ENCODE data around the gene MSRB1.

Gene MSRB1

DNA sequence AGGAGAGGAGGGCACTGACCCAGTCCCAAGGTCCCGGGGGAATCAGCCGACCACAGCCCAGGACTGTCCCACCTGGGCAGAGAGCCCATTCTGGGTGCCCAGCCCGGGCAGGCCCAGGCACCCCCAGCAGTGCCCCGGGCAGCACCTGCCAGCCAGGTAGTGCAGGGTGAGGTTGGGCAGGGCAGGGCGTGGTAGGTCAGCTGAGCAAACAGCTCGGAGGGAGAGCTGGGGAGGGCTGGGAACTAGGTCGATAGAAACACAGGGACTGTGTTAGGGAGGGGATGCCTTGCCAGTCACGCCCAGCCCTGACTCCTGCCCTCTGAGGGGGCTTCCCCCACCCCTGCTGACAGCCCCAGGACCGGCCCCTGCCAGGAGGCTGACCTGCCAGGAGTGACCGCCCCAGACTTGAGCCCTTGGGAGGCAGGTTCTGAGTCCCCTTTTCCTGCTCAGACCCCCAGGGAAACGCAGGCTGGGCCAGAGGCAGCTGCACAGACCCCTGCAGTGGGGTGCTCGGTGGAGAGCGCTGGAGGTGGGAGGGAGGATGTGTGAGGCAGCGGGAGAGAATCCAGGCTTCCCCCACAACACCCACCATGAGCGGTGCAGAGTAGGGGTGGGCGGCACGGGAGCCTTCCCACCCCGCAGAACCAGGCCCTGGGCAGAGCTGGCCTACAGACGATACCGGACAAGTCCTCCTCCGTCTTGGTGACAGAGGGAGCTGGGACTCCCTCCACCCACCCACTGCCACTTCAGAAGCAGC is 29.5 kb downstream of the MSRB1 start:
- Mint-ChIP-seq H3K4me3 (no peak overlapping the region), H3K4me1 (ENCODE audit: low read depth) (no peaks in the 10 kb centered on the region), H3K9me3 (no peaks in the 10 kb centered on the region), H3K27ac (no peak overlapping the region), H3K27me3 (ENCODE audit: low read depth) (peaks cover 30% of the 10 kb centered on the region), H3K36me3 (ENCODE audit: low read depth) (no peaks in the 10 kb centered on the region)

- H3K36me3 Mint-ChIP-seq (ENCODE audit: low read depth): no peaks in the 10 kb centered on the region
- H3K9me3 Mint-ChIP-seq: no peaks in the 10 kb centered on the region
- no peak overlapping the region for H3K27ac Mint-ChIP-seq
- no peak overlapping the region for H3K4me3 Mint-ChIP-seq
- H3K4me1 Mint-ChIP-seq (ENCODE audit: low read depth): no peaks in the 10 kb centered on the region
- H3K27me3 Mint-ChIP-seq (ENCODE audit: low read depth): peaks cover 27% of the 10 kb centered on the region
Measured at GRCh38 chr16:1912215-1912543, 30.8 kb downstream of the MSRB1 start.

- H3K9me3 Mint-ChIP-seq: no peaks in the 10 kb centered on the region
- H3K36me3 Mint-ChIP-seq (ENCODE audit: low read depth): no peaks in the 10 kb centered on the region
- H3K4me1 Mint-ChIP-seq (ENCODE audit: low read depth): no peaks in the 10 kb centered on the region
- H3K4me3 Mint-ChIP-seq: no peak overlapping the region
- H3K27me3 Mint-ChIP-seq (ENCODE audit: low read depth): peaks cover 22% of the 10 kb centered on the region
- no peak overlapping the region for H3K27ac Mint-ChIP-seq
Measured at GRCh38 chr16:1911467-1912214, 31.4 kb downstream of the MSRB1 start.

- H3K4me3 Mint-ChIP-seq: no peak overlapping the region
- no peaks in the 10 kb centered on the region for H3K36me3 Mint-ChIP-seq (ENCODE audit: low read depth)
- H3K4me1 Mint-ChIP-seq (ENCODE audit: low read depth): no peaks in the 10 kb centered on the region
- H3K9me3 Mint-ChIP-seq: no peaks in the 10 kb centered on the region
- H3K27ac Mint-ChIP-seq: no peak overlapping the region
- peaks cover 7% of the 10 kb centered on the region for H3K27me3 Mint-ChIP-seq (ENCODE audit: low read depth)
Measured at GRCh38 chr16:1909561-1910231, 33.3 kb downstream of the MSRB1 start.

GRCh38 chr16:1908983-1909382 is 34.0 kb downstream of the MSRB1 start:
- peaks cover 10% of the 10 kb centered on the region for H3K27me3 Mint-ChIP-seq (ENCODE audit: low read depth)
- H3K9me3 Mint-ChIP-seq: no peaks in the 10 kb centered on the region
- H3K27ac Mint-ChIP-seq: no peak overlapping the region
- H3K4me1 Mint-ChIP-seq (ENCODE audit: low read depth): no peaks in the 10 kb centered on the region
- no peak overlapping the region for H3K4me3 Mint-ChIP-seq
- no peaks in the 10 kb centered on the region for H3K36me3 Mint-ChIP-seq (ENCODE audit: low read depth)

GRCh38 chr16:1908184-1908583 is 34.8 kb downstream of the MSRB1 start:
- no peak overlapping the region for H3K27ac Mint-ChIP-seq
- peaks cover 10% of the 10 kb centered on the region for H3K27me3 Mint-ChIP-seq (ENCODE audit: low read depth)
- no peaks in the 10 kb centered on the region for H3K9me3 Mint-ChIP-seq
- H3K4me3 Mint-ChIP-seq: no peak overlapping the region
- H3K4me1 Mint-ChIP-seq (ENCODE audit: low read depth): no peaks in the 10 kb centered on the region
- H3K36me3 Mint-ChIP-seq (ENCODE audit: low read depth): no peaks in the 10 kb centered on the region

DNA sequence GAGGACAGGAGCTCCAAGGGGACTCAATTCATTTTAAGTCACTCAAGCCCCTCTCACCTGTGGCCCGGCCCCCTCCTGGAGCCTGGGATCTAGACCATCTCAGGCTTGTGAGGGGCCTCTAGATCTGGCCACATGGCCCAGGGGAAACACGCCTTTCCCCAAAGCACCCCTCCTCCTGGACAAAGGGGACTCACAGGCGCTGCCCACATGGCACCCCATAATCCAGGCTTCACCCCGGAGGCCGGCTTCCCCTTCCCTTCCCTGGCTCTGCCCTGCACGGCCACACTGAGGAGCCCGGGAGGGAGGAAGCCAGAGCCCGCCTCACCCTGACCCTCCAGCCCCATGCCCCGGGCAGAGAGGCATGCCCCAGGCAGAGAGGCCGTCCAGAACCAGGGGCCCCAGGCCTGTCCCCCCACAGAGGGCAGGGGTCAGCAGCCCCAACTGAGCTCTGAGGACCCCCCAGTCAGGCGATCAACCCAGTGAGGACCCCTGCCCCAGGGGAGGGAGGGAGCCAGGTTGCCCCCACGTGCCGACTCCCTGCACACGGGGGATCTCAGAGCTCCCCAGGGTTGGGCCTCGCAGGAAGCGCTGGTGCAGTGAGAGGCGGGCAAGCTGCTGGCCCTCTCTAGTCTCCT is 35.7 kb downstream of the MSRB1 start:
- Mint-ChIP-seq H3K9me3 (no peaks in the 10 kb centered on the region), H3K36me3 (ENCODE audit: low read depth) (no peaks in the 10 kb centered on the region), H3K27me3 (ENCODE audit: low read depth) (peaks cover 10% of the 10 kb centered on the region), H3K27ac (no peak overlapping the region), H3K4me3 (no peak overlapping the region), H3K4me1 (ENCODE audit: low read depth) (no peaks in the 10 kb centered on the region)

GRCh38 chr16:1906846-1907165 is 36.2 kb downstream of the MSRB1 start:
- Mint-ChIP-seq H3K36me3 (ENCODE audit: low read depth) (no peaks in the 10 kb centered on the region), H3K9me3 (no peaks in the 10 kb centered on the region), H3K27me3 (ENCODE audit: low read depth) (peaks cover 10% of the 10 kb centered on the region), H3K4me3 (no peak overlapping the region), H3K4me1 (ENCODE audit: low read depth) (no peaks in the 10 kb centered on the region), H3K27ac (no peak overlapping the region)

GRCh38 chr16:1906055-1906845 is 36.7 kb downstream of the MSRB1 start:
- no peak overlapping the region for H3K27ac Mint-ChIP-seq
- no peaks in the 10 kb centered on the region for H3K4me1 Mint-ChIP-seq (ENCODE audit: low read depth)
- H3K27me3 Mint-ChIP-seq (ENCODE audit: low read depth): peaks cover 10% of the 10 kb centered on the region
- H3K9me3 Mint-ChIP-seq: no peaks in the 10 kb centered on the region
- H3K4me3 Mint-ChIP-seq: no peak overlapping the region
- H3K36me3 Mint-ChIP-seq (ENCODE audit: low read depth): no peaks in the 10 kb centered on the region

DNA sequence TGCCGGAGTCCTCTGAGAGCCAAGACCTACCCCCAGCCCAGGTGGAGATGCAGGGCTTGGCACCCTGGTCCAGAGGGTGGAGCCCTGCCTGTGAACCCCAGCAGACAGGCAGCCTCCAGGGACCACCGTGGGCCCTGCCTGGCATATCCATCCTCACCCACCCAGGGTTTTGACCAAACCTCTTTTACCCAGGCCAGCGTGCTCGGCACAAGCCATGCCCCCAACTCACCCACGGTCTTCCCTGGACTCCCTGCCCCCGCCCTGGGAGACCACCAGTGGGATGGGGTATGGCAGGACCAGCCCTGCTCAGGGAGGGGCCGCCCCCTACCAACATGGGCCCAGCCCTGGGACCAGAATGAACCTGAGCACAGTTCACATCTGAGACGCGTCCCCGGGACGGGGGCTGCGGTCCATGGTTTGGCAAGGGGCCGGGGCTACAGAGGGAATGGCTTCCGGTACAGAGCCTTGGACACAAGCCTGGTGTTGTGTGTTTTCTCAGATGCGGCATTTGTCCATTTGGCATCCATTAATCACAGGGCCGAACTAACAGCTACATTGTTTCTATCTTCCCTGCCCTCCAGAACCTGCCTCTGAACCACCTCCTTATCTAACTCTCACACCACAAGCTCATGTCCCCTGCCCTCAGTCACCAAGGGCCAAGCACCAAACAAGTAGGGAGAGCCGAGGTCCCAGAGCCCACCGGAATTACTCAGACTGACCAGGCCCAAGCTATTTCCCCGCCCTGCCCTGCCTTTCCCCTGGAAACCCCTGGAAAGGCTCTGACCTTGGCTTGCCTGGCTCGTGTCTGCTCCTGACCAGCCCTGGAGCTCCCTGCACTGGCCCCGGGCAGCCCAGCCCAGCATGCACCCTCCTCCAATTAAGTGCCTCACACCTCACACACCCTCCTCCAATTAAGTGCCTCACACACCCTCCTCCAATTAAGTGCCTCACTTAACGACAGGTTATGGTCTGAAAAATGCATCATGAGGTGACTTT is 38.9 kb downstream of the MSRB1 start:
- Mint-ChIP-seq H3K27ac (no peak overlapping the region), H3K9me3 (no peaks in the 10 kb centered on the region), H3K4me1 (ENCODE audit: low read depth) (no peaks in the 10 kb centered on the region), H3K4me3 (no peak overlapping the region), H3K36me3 (ENCODE audit: low read depth) (no peaks in the 10 kb centered on the region), H3K27me3 (ENCODE audit: low read depth) (peaks cover 10% of the 10 kb centered on the region)

DNA sequence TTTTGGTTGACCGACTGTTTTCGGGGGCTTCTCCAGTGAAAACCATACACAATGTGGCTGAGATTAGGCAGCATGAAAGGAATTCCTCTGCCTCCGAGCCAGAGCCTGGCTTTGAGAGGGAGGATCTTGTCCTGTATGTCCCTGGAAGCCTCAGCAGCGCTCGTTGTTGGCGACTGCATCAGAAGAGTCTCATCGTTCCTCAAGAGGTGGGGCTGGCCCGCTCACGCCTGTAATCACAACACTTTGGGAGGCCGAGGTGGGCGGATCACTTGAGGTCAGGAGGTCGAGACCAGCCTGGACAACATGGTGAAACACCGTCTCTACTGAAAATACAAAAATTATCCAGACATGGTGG is 39.8 kb downstream of the MSRB1 start:
- Mint-ChIP-seq H3K4me1 (ENCODE audit: low read depth) (no peaks in the 10 kb centered on the region), H3K36me3 (ENCODE audit: low read depth) (no peaks in the 10 kb centered on the region), H3K4me3 (no peak overlapping the region), H3K27ac (no peak overlapping the region), H3K27me3 (ENCODE audit: low read depth) (peaks cover 5% of the 10 kb centered on the region), H3K9me3 (no peaks in the 10 kb centered on the region)

DNA sequence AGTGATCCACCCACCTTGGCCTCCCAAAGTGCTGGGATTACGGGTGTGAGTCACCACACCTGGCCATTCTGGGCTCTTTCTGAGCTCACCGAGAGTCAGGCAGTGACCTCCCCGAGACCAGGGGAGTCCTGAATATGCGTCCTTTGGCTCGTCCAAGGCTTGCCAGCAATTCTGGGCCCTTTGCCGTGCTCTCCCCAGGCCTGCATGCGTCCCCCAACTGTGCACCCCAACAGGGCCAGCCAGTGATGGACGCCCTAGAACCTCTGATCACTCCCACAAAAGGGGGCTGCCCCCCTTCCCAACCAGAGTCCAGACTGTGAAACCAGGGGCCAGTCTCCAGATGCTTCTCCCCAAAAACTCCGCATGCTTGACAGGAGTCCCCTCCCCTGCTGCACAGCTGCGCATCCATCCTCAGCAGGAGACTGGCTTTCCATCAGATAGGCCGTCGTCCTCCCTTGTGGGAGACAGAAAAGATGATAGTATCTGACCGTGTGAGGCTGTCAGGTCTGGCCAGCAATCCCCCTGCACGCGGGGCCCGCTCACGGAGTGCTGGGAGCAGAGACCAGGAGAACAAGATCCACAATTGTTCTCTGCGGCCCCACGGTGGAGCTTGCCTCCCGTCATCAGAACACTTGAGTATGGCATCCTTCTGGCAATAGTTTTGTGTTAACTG is 40.3 kb downstream of the MSRB1 start:
- no peaks in the 10 kb centered on the region for H3K9me3 Mint-ChIP-seq
- H3K27ac Mint-ChIP-seq: no peak overlapping the region
- H3K4me3 Mint-ChIP-seq: no peak overlapping the region
- peaks cover 5% of the 10 kb centered on the region for H3K27me3 Mint-ChIP-seq (ENCODE audit: low read depth)
- no peaks in the 10 kb centered on the region for H3K36me3 Mint-ChIP-seq (ENCODE audit: low read depth)
- H3K4me1 Mint-ChIP-seq (ENCODE audit: low read depth): no peaks in the 10 kb centered on the region

DNA sequence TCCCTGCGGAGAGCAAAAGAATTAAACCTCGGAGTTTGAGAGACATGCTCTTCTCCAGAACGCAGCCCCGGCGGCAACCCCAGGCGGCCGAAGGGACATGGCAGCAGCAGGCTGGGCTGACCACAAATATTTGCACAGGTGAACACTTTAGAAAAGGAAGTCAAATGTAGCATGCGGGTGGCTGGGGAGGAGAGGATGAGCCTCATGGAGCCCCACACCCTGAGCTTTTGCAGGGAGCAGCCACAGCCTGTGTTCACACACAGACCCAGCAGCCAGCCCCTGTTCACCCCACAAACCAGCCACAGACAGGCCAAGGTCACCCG is 42.6 kb downstream of the MSRB1 start:
- no peaks in the 10 kb centered on the region for H3K36me3 Mint-ChIP-seq (ENCODE audit: low read depth)
- H3K4me3 Mint-ChIP-seq: no peak overlapping the region
- peaks cover 5% of the 10 kb centered on the region for H3K27me3 Mint-ChIP-seq (ENCODE audit: low read depth)
- H3K9me3 Mint-ChIP-seq: no peaks in the 10 kb centered on the region
- no peaks in the 10 kb centered on the region for H3K4me1 Mint-ChIP-seq (ENCODE audit: low read depth)
- no peak overlapping the region for H3K27ac Mint-ChIP-seq
